Fibroblast of gingiva (primary cell): Measurements from ENCODE around the gene PKHD1.
A peak's percentile ranks its signal among the peaks of the same experiment; 100 is the strongest.

Source experiments
- DNase-seq: peaks from one replicate; pipeline ENCODE4 v3.0.0-alpha.2; 2011; ENCODE audit warnings: low read depth

Gene PKHD1

DNA sequence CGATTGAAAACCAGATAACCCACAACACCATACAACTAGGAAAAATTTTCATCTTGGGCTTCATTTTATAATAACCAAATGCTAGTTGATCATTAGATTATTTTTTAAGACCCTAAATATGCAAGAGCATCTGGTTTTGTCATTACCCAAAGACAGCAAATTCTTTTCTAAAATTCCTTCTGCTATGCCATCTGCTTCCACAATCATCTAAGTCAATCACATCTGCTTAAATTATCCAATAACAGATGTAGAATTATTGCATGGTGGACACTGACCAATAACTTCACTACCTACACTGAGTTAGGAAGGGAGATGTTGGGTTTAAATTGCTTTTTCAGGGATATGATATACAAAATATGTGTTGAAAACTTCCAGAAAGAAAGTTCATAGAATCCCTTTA lies 41.9 kb downstream of the PKHD1 start:
- DNase-seq = no peak

GRCh38 chr6:52045033-52045432 lies 42.4 kb downstream of the PKHD1 start:
- no peak for DNase-seq

DNA sequence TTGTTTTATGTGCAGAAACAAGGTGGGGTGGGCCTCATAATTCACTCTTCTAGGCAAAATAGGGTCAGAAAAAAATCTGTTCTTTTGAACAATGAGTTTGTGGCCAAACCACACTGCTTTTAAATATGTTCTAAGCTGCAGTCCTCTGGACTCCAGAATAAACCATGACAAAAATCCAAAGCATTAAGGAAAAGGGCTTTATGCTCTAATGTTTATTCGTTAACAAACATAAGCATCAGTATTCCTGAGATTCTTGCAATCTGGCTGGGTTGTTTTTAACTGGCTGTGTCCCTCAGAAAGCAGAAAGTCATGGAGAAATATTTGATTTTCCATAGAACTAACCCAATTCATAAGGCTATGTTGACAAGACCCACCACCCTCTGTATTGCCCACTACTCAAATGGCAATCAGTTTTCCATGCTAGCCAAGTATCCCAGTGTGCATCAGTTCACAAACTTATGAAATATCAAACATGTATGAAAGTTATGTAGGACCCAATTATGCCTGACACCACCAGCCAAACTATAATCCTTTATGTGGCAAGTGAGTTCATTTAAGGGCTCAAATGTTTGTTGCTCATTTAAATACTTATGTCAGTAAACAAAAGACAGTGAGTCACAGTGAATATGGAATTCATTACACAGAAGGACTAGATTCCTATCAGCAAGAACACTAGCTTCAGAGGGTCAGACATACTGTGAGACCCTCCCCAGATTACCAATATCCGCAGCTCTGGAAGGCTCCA lies 45.1 kb downstream of the PKHD1 start:
- DNase-seq = no peak

DNA sequence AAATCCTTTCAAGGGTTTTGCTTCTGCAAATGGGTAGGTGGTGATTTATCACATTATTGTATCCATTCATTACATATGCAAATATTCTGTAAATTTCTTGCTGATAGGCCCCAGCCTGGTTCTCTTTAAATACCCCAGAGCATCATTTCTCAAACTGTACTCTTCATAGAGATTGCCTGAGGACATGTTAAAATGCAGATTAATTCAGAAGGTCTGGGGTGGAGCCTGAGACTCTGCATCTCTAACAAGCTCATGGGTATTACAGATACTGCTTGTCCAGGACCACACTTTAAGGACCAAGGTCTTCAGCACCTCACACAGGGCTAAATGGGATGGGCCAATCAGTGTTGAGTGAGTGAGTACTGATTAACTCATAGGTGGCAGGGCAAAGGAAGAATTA lies 46.3 kb downstream of the PKHD1 start:
- no peak for DNase-seq

DNA sequence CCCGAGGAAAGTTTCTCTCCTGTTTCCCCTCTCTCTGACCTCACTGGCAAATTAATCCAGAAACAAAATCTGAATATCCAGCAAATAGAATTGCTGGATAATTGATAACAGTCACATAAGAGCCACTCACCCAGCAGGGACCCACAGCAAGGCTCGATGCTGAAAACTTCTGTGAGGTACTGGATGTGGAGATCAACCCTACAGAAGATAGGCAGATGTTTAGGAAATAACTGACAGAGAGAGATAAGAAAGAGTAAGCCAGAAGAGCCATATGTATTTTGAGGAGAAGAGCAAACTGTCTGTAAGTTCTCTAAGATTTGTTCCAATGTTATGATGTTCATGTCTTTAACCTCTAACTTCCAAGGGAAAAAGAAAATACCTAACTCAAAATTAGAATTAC lies 59.7 kb downstream of the PKHD1 start:
- no peak for DNase-seq

GRCh38 chr6:52024451-52025068 lies 62.9 kb downstream of the PKHD1 start:
- no peak for DNase-seq

- no peak for DNase-seq
Measured at GRCh38 chr6:52022675-52023074, 64.7 kb downstream of the PKHD1 start.

- peak; percentile 7 for DNase-seq
Measured at GRCh38 chr6:52020945-52021570, 66.4 kb downstream of the PKHD1 start.

DNA sequence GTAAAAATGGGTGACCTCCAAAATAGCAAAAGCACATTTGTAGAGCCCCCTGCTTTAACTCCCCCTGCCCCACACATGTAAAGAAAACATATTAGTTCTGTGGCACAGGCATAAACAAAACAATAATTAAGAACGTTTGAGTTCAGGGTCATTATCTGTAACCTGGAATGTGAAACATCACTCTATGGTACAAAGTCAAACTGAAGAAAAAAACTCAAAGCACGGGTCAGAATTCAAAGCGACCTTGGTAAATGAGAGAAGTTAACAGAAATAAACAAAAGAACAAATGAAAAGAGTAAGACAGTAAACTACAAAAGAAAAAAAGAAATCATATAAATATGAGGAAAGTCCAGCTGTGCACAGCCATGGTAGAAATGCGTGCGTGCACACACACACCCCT lies 67.5 kb downstream of the PKHD1 start:
- DNase-seq = no peak

- no peak for DNase-seq
Measured at GRCh38 chr6:52019092-52019491, 68.3 kb downstream of the PKHD1 start.

GRCh38 chr6:52016915-52017748 lies 70.3 kb downstream of the PKHD1 start:
- DNase-seq = no peak

- no peak for DNase-seq
Measured at GRCh38 chr6:52015953-52016352, 71.5 kb downstream of the PKHD1 start.

- DNase-seq = no peak
Measured at GRCh38 chr6:52014391-52014790, 73.0 kb downstream of the PKHD1 start.

DNA sequence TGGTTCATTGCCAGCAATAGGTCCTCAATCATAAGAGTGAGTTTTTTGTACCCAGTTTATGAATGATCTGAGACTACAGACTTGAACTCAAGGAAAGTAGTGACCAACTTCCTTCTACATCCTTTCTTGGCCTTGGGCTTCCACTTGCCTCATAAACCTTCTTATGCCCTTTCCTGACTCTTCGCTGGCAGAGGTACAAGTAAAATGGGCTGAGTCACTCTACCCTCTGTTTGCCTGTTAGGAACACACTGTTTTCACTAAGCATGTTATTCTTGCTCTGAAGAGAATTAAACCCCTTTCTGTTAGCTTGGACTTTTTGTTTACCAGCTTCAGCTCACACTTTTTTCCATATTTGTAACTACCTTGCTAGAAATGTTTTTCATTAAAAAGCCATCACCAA lies 74.4 kb downstream of the PKHD1 start:
- DNase-seq = no peak

DNA sequence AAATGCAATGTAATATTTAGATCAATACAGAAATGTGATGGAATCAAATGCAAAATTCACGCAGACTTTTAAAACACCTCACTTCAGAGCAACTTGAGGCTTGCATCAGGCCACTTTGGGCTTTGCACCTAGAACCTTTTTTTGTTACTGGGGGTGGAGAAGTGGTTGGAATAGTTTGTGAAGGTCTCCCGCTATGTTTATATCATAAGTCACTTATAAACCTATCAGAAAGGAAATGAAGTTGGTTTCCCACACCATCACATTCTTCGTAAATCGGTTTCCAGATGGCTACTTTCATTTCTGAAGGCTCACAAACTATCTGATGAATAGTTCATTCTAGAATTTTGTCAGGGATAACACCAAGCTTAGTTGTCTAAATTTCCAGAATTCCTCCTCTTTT lies 74.8 kb downstream of the PKHD1 start:
- no peak for DNase-seq

GRCh38 chr6:52010806-52011205 lies 76.6 kb downstream of the PKHD1 start:
- no peak for DNase-seq

DNA sequence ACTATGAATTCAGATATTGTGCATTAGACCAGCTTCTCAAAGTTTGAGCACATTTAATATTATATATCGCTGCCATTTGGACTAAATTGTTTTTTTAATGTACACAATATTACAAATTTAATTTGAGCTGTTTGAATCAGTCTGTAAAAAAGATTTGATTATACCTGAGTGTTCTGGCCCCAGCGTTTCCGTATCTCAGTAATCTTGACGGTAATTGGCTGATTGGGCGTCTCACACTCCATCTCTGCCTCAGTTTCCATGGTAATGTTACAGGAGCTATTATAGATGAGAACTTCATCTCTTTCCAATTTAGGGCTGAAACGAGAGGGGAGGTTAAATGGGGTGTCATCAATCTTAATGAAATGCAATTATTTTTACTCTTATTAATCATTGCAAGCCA lies 77.3 kb downstream of the PKHD1 start:
- no peak for DNase-seq

DNA sequence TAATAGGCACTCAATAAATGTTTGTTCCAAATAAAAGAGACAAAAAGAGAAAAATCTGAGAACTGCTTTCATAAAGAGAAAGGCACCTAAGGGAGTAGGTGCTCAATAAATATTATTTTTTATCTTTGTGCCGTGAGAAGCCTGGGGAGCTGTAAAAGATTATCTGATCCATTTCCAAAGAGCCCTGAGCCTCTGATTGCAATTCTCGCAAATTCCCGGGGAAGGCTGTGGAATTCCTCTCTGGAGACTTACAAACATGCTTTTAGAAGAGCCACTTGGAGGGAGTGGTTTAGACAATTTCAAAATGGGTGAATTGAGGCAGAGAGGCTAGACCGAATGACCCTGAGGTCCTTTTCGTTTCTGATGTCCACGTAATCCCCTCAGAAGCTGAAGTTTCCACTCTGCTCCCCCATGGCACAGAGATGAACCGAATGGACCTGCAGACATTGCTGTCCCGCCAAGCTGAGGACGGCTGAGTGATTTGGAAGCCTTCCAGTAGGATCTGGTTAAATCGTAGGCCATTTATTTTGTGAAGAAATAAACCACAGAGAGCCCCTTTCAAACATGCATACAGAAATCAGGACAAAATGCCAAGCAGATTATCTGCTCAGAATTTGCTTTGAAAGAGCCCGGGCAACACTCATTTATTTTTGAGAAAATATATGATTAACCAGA lies 77.8 kb downstream of the PKHD1 start:
- no peak for DNase-seq

DNA sequence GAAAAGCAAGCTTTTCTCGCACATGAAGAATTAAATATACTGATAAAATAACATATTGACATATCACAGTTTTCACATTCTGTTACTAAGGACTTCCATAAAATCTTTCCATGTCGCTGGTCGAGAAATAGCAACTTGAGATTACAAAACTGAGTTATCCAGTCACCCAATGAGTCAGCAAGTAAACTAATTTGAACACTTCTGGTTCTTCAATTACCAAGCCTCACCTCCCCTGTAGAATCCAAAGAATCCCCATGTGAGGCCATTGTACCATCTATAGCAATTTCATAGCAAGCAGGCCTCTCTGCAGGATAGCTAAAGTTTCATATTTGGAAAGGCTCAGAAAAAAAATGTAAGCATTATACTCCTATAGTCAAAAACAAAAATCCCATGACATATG lies 87.3 kb downstream of the PKHD1 start:
- no peak for DNase-seq

GRCh38 chr6:51996296-51996947 lies 91.0 kb downstream of the PKHD1 start:
- no peak for DNase-seq

- DNase-seq = no peak
Measured at GRCh38 chr6:51995214-51995755, 92.1 kb downstream of the PKHD1 start.
